BLaER1 (cell line): ENCODE data around the gene DNPEP.

Experiments used
- H3K27ac ChIP-seq: shearing (Covaris generic); formaldehyde crosslinking; 2 replicates; pipeline ENCODE4 v1.8.1; 2022
- H3K27me3 ChIP-seq: shearing (Covaris generic); formaldehyde crosslinking; 2 replicates; pipeline ENCODE4 v1.8.1; 2022
- H3K36me3 ChIP-seq: shearing (Covaris generic); formaldehyde crosslinking; 2 replicates; pipeline ENCODE4 v1.8.1; 2022
- H3K4me1 ChIP-seq: shearing (Covaris generic); formaldehyde crosslinking; 2 replicates; pipeline ENCODE4 v1.8.1; 2022
- H3K4me2 ChIP-seq: shearing (Covaris generic); formaldehyde crosslinking; 2 replicates; pipeline ENCODE4 v1.8.1; 2022
- H3K4me3 ChIP-seq: shearing (Covaris generic); formaldehyde crosslinking; 2 replicates; pipeline ENCODE4 v1.8.1; 2022
- H3K9ac ChIP-seq: shearing (Covaris generic); formaldehyde crosslinking; 2 replicates; pipeline ENCODE4 v1.8.1; 2022
- H3K9me3 ChIP-seq: shearing (Covaris generic); formaldehyde crosslinking; 2 replicates; pipeline ENCODE4 v1.8.1; 2022
- H4K20me1 ChIP-seq: shearing (Covaris generic); formaldehyde crosslinking; 2 replicates; pipeline ENCODE4 v1.8.1; 2022
- Cebpa-rat ChIP-seq: shearing (Covaris generic); IDR thresholded peaks from 2 replicates; pipeline ENCODE4 v1.8.1; 2022

DNPEP gene

GRCh38 chr2:219368690-219369191, 19.0 kb downstream of the DNPEP start:
- H4K20me1 ChIP-seq: no peaks in the 10 kb centered on the region
- no peak overlapping the region for H3K27ac ChIP-seq
- no peak for TF ChIP-seq Cebpa-rat
- H3K4me1 ChIP-seq: no peaks in the 10 kb centered on the region
- peaks cover 9% of the 10 kb centered on the region for H3K36me3 ChIP-seq
- H3K9ac ChIP-seq: no peak overlapping the region
- no peak overlapping the region for H3K4me2 ChIP-seq
- no peak overlapping the region for H3K4me3 ChIP-seq
- no peaks in the 10 kb centered on the region for H3K27me3 ChIP-seq
- no peaks in the 10 kb centered on the region for H3K9me3 ChIP-seq

- Histone ChIP-seq H3K27ac (no peak overlapping the region), H3K27me3 (no peaks in the 10 kb centered on the region), H4K20me1 (no peaks in the 10 kb centered on the region), H3K4me1 (no peaks in the 10 kb centered on the region), H3K9ac (no peak overlapping the region), H3K9me3 (no peaks in the 10 kb centered on the region), H3K36me3 (no peaks in the 10 kb centered on the region), H3K4me3 (no peak overlapping the region), H3K4me2 (no peak overlapping the region)
- TF ChIP-seq Cebpa-rat: no peak
Observed at GRCh38 chr2:219362524-219363164, 25.1 kb downstream of the DNPEP start.

DNA sequence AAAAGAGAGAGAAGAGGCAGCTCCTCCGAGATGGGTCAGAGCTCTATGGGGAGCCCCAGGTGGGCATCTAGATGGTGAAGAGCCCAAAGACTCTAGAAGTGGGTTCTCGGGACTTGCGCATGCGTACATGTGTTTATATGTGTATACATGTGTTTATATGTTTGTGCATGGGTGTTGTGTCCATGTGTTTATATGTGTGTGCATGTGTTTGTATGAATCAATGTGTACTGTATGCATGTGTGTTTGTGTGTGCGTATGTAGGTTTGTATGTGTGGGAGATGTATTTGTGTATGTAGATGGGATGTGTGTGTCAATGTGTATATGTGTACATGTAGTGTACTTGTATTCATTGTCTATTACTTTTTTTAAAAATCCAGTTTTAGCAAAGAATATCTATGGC, 25.6 kb downstream of the DNPEP start:
- Histone ChIP-seq H3K36me3 (no peaks in the 10 kb centered on the region), H3K9me3 (no peaks in the 10 kb centered on the region), H3K9ac (no peak overlapping the region), H3K27ac (no peak overlapping the region), H4K20me1 (no peaks in the 10 kb centered on the region), H3K4me3 (no peak overlapping the region), H3K4me1 (no peaks in the 10 kb centered on the region), H3K4me2 (no peak overlapping the region), H3K27me3 (no peaks in the 10 kb centered on the region)
- no peak for TF ChIP-seq Cebpa-rat

DNA sequence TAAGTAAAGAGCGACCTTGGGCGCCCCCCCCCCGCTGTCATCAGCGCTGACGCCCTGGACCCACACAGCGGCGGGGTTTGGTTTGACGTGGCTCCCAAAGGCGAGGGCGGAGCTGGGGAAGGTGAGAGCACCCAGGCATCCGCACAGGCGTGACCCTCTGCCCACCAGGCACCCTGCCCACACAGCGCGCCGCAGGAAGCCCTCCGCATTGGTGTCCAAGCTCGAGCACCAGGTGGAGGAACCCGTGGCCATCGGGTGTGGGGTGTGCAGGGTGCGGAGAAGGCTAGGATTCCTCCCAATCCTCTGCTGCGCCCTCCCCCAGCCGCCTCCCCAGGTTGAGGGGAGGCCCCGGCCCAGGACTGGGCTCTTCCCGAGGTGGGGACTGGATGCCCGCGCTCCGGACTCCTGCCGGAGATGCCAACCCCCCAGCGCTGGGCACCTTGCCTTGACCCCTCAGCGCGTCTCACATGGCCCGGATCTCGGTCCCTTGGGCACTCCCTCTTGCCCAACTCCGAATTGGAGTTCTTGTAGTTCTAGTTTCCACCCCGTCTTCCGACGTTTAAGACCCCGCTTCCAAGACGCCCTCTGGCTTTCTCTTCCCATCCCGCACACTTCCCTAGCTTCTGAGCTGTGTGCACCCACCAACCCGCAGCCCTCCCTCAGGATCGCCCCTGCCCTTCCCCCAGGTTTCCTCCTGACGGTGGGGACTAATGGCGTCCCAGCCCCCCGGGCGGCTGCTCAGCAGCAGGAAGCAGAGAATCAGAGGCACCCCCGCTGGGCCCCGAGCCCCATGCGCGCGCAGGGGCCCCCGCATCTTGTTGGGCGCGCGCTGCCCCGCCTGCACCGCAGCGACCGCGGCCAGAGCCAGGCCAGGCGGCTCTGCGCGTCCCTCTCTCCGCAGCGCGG, 29.3 kb downstream of the DNPEP start:
- no peaks in the 10 kb centered on the region for H3K9me3 ChIP-seq
- no peak overlapping the region for H3K27ac ChIP-seq
- no peak overlapping the region for H3K4me2 ChIP-seq

DNA sequence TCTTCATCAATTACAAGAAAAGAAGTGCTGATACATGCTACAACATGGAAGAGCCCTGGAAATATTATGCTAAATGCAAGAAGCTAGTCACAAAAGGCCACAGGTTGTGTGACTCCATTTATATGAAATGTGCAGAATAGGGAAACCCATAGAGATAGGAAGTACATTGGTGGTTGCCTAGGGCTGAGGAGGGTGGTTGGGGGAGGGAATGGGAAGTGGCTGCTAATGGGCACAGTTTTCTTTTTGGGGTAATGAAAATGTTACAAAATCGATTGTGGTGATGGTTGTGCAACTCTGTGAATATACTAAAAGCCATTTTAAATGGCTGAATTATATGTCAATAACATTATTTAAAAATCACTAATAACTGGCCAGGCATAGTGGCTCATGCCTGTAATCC, 30.9 kb downstream of the DNPEP start:
- H3K27ac ChIP-seq: no peak overlapping the region
- no peak overlapping the region for H3K4me2 ChIP-seq
- H3K27me3 ChIP-seq: no peaks in the 10 kb centered on the region

More for the DNA sequence above, 29.3 kb downstream of the DNPEP start:
- no peaks in the 10 kb centered on the region for H3K4me1 ChIP-seq
- no peaks in the 10 kb centered on the region for H4K20me1 ChIP-seq
- no peaks in the 10 kb centered on the region for H3K27me3 ChIP-seq
- H3K4me3 ChIP-seq: no peak overlapping the region
- TF ChIP-seq Cebpa-rat: no peak
- no peaks in the 10 kb centered on the region for H3K36me3 ChIP-seq
- H3K9ac ChIP-seq: no peak overlapping the region

GRCh38 chr2:219354582-219354981, 33.1 kb downstream of the DNPEP start:
- Histone ChIP-seq H3K27me3 (no peaks in the 10 kb centered on the region), H3K9me3 (no peaks in the 10 kb centered on the region), H3K9ac (no peak overlapping the region), H3K4me2 (no peak overlapping the region), H3K27ac (no peak overlapping the region), H4K20me1 (no peaks in the 10 kb centered on the region), H3K4me1 (no peaks in the 10 kb centered on the region), H3K36me3 (no peaks in the 10 kb centered on the region), H3K4me3 (no peak overlapping the region)
- TF ChIP-seq Cebpa-rat: no peak

More for the DNA sequence above, 30.9 kb downstream of the DNPEP start:
- Histone ChIP-seq H3K4me1 (no peaks in the 10 kb centered on the region), H3K9me3 (no peaks in the 10 kb centered on the region), H3K4me3 (no peak overlapping the region), H3K36me3 (no peaks in the 10 kb centered on the region), H3K9ac (no peak overlapping the region), H4K20me1 (no peaks in the 10 kb centered on the region)
- no peak for TF ChIP-seq Cebpa-rat

DNA sequence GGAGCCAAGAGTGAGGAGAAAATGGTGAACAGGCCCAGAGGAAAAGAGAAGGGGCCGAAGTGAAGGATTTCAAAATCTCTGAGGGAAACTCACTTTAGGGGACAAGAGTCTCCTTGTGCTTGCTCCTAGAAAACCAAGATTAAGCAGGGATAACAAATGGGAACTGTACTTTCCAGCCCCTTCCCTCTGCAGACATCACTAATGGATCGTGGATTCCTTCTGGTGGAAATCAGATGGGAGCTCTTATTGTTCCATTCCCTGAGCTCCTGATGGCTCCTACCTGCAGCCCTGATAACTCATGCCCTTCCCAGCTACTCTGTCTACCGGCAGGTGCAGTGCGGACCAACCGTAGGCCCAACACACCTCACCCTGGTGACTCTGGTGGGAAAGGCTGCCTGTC, 34.6 kb downstream of the DNPEP start:
- Histone ChIP-seq H3K9me3 (no peaks in the 10 kb centered on the region), H3K9ac (no peak overlapping the region), H3K4me3 (no peak overlapping the region), H3K36me3 (no peaks in the 10 kb centered on the region), H3K4me1 (no peaks in the 10 kb centered on the region), H3K27me3 (no peaks in the 10 kb centered on the region), H3K27ac (no peak overlapping the region), H3K4me2 (no peak overlapping the region), H4K20me1 (no peaks in the 10 kb centered on the region)
- TF ChIP-seq Cebpa-rat: no peak

GRCh38 chr2:219352448-219353023, 35.2 kb downstream of the DNPEP start:
- no peak overlapping the region for H3K4me2 ChIP-seq
- no peaks in the 10 kb centered on the region for H3K27me3 ChIP-seq
- no peaks in the 10 kb centered on the region for H3K4me1 ChIP-seq
- H3K4me3 ChIP-seq: no peak overlapping the region
- H3K36me3 ChIP-seq: no peaks in the 10 kb centered on the region
- H3K9ac ChIP-seq: no peak overlapping the region
- no peaks in the 10 kb centered on the region for H3K9me3 ChIP-seq
- no peaks in the 10 kb centered on the region for H4K20me1 ChIP-seq
- TF ChIP-seq Cebpa-rat: no peak
- H3K27ac ChIP-seq: no peak overlapping the region

DNA sequence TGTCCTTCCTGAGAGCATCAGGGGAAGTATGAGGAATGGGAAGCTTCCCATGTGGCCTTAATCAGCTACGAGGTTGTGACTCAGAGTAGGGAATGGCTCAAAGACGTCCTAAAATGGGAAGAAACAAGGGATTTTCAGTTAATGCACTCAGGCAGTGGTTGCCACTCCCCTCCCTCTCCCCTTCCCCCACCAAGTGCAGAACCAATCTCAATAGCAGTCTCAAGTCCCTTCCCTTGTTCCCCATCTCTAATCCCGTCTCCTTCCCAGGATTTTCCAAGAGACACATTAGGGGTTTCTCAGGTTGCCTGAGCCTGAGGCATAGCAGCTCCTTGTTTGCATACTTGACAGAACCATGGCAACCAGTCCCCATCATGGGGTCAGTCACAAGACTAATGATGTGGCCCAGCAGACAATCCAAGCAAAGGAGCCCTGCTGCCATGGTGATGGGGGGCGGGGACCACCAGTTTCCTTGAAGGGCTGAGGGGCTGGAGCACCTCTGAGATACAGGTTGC, 36.9 kb downstream of the DNPEP start:
- no peaks in the 10 kb centered on the region for H3K9me3 ChIP-seq
- no peak overlapping the region for H3K9ac ChIP-seq
- H3K4me3 ChIP-seq: no peak overlapping the region
- H3K36me3 ChIP-seq: no peaks in the 10 kb centered on the region
- H3K27ac ChIP-seq: no peak overlapping the region
- H3K4me1 ChIP-seq: no peaks in the 10 kb centered on the region
- no peak overlapping the region for H3K4me2 ChIP-seq
- TF ChIP-seq Cebpa-rat: no peak
- H3K27me3 ChIP-seq: no peaks in the 10 kb centered on the region
- H4K20me1 ChIP-seq: no peaks in the 10 kb centered on the region

DNA sequence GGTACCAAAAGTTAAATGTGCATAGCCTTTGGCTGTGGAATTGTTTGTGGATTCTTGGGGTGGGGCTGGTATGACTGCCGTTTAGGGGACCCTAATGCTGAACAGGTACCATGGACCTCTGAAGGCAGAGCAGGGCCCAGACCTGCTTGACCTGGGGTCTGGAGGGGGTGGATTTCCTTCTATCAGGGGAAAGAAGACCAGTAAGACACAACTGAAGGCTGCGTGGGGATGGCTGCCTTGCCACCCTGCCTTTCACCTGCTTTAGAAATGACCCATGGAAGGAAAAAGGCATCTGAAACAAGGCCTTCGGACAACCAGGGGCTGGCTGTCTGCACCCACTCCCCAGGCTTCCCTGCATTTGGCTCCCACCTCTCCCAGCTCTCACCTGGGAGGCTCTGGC, 37.5 kb downstream of the DNPEP start:
- Histone ChIP-seq H3K9ac (no peak overlapping the region), H3K9me3 (no peaks in the 10 kb centered on the region), H3K4me1 (peaks cover 1% of the 10 kb centered on the region), H3K27ac (no peak overlapping the region), H3K4me2 (no peak overlapping the region), H3K4me3 (no peak overlapping the region), H3K27me3 (no peaks in the 10 kb centered on the region), H4K20me1 (no peaks in the 10 kb centered on the region), H3K36me3 (no peaks in the 10 kb centered on the region)
- no peak for TF ChIP-seq Cebpa-rat
